Smooth muscle cell (in vitro differentiated cells): ENCODE data around the gene TTN. TPM values are rescaled to one million over a fixed set of nuclear protein-coding genes. Genes with fewer than 3 reads are reported as not detected.

ENCODE experiments used
- DNase-seq: peaks from one replicate; lab custom pipeline; 2025; ENCODE audit not compliant: unreplicated experiment; lab: John Stamatoyannopoulos, UW
- H2AFZ ChIP-seq: fragments of 200-600 bp; sonication (generic); 2 replicates; pipeline ENCODE4 v1.6.0; 2016; ENCODE audit warnings: antibody characterized with exemption, low read depth, mild to moderate bottlenecking
- H3F3A ChIP-seq: fragments of 200-600 bp; sonication (generic); 2 replicates; pipeline ENCODE4 v1.6.0; 2017; ENCODE audit warnings: antibody characterized with exemption, low read depth
- H3K27ac ChIP-seq: fragments of 200-600 bp; sonication (generic); 2 replicates; pipeline ENCODE4 v1.5.1; 2016; ENCODE audit warnings: low read depth, mild to moderate bottlenecking
- H3K27me3 ChIP-seq: fragments of 200-600 bp; sonication (generic); 2 replicates; pipeline ENCODE4 v1.6.1; 2016; ENCODE audit warnings: low read depth, mild to moderate bottlenecking
- H3K36me3 ChIP-seq: fragments of 200-600 bp; sonication (generic); 2 replicates; pipeline ENCODE4 v1.5.1; 2016; ENCODE audit warnings: low read depth
- H3K4me1 ChIP-seq: fragments of 200-600 bp; sonication (generic); 2 replicates; pipeline ENCODE4 v1.5.1; 2016; ENCODE audit warnings: low read depth
- H3K4me2 ChIP-seq: fragments of 200-600 bp; sonication (generic); 2 replicates; pipeline ENCODE4 v1.6.0; 2016; ENCODE audit warnings: mild to moderate bottlenecking
- H3K4me3 ChIP-seq: fragments of 200-600 bp; sonication (generic); 2 replicates; pipeline ENCODE4 v1.5.1; 2016; ENCODE audit warnings: mild to moderate bottlenecking
- H3K79me2 ChIP-seq: fragments of 200-600 bp; sonication (generic); 2 replicates; pipeline ENCODE4 v1.6.0; 2016; ENCODE audit warnings: low read depth, mild to moderate bottlenecking
- H3K9ac ChIP-seq: fragments of 200-600 bp; sonication (generic); 2 replicates; pipeline ENCODE4 v1.6.0; 2016; ENCODE audit warnings: low read depth
- H3K9me3 ChIP-seq: fragments of 200-600 bp; sonication (generic); replicated peaks from 2 replicates; pipeline ENCODE4 v1.5.1; 2016; ENCODE audit warnings: low read depth
- H4K20me1 ChIP-seq: fragments of 200-600 bp; sonication (generic); 2 replicates; pipeline ENCODE4 v1.6.0; 2016; ENCODE audit warnings: low read depth
- WGBS: methylation state at CpG from one replicate; pipeline ENCODE4 v1.1.7; 2016; ENCODE audit warnings: low lambda C conversion rate; 5-methylcytosine and 5-hydroxymethylcytosine counted together
- polyA plus RNA-seq: library from polyadenylated mRNA; unstranded; fragments of >200 nt; fragmentation: Nextera tagmentation; extraction: Ambion mirVana; gene quantifications from 2 replicates; pipeline ENCODE4 v1.2.1, GENCODE V29; 2016
- total RNA-seq: library from RNA; depleted of rRNA; stranded (reverse); fragments of >200 nt; gene quantifications from 2 replicates; pipeline ENCODE4 v1.2.3, GENCODE V29; 2014
- TF ChIP-seq, protein P1 (sequence below): fragments of 200-600 bp; sonication (generic); IDR thresholded peaks from 2 replicates; pipeline ENCODE4 v1.5.1; 2017; ENCODE audit warnings: borderline replicate concordance, mild to moderate bottlenecking, antibody characterized with exemption; ENCODE audit not compliant: insufficient read depth, poor library complexity, severe bottlenecking

Gene TTN
- total and polyA plus RNA-seq, 2 experiments from 2014 or later = 0.25 TPM; not detected in 1

GRCh38 chr2:178723786-178724346 lies 83.4 kb downstream of the TTN start:
- Histone ChIP-seq H3K36me3 (no peaks in the 10 kb centered on the region), H3K9ac (no peak overlapping the region), H3K27me3 (no peaks in the 10 kb centered on the region), H3K4me2 (no peak overlapping the region), H2AFZ (no peak overlapping the region), H3F3A (no peaks in the 10 kb centered on the region), H3K79me2 (no peaks in the 10 kb centered on the region), H3K4me3 (no peak overlapping the region), H3K27ac (no peak overlapping the region), H3K9me3 (no peaks in the 10 kb centered on the region), H4K20me1 (no peaks in the 10 kb centered on the region), H3K4me1 (no peaks in the 10 kb centered on the region)
- WGBS = 60% methylated on average over 5 of the region's 5 CpGs
- no peak for DNase-seq
- TF ChIP-seq, protein P1, sequence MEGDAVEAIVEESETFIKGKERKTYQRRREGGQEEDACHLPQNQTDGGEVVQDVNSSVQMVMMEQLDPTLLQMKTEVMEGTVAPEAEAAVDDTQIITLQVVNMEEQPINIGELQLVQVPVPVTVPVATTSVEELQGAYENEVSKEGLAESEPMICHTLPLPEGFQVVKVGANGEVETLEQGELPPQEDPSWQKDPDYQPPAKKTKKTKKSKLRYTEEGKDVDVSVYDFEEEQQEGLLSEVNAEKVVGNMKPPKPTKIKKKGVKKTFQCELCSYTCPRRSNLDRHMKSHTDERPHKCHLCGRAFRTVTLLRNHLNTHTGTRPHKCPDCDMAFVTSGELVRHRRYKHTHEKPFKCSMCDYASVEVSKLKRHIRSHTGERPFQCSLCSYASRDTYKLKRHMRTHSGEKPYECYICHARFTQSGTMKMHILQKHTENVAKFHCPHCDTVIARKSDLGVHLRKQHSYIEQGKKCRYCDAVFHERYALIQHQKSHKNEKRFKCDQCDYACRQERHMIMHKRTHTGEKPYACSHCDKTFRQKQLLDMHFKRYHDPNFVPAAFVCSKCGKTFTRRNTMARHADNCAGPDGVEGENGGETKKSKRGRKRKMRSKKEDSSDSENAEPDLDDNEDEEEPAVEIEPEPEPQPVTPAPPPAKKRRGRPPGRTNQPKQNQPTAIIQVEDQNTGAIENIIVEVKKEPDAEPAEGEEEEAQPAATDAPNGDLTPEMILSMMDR = no peak

DNA sequence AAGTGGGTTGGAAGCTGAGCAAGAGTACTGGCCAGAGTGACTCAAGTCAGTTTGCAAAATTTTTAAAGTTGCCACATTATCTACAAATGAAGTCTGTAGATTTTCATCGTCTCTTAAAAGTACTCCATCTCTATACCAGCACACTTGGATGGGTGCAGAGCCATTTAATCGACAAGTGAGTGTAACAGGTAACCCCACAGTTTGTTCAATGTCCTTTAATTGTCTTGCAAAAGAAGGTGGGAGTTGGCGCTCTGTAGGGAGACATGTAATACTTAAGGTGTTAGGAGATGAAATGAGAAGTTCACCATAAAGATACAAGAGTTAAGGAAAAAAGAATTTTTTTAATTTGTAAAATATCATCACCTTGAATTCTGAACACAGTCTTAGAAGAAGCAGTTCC lies 84.9 kb downstream of the TTN start:
- Histone ChIP-seq H3K79me2 (no peaks in the 10 kb centered on the region), H3F3A (no peaks in the 10 kb centered on the region), H3K4me2 (no peak overlapping the region), H3K9ac (no peak overlapping the region), H3K36me3 (no peaks in the 10 kb centered on the region), H4K20me1 (no peaks in the 10 kb centered on the region), H3K27me3 (no peaks in the 10 kb centered on the region), H3K4me3 (no peak overlapping the region), H2AFZ (no peak overlapping the region), H3K27ac (no peak overlapping the region), H3K4me1 (no peaks in the 10 kb centered on the region), H3K9me3 (no peaks in the 10 kb centered on the region)
- TF ChIP-seq, protein P1 = no peak
- 82% methylated on average over 3 of the region's 3 CpGs for WGBS
- no peak for DNase-seq

DNA sequence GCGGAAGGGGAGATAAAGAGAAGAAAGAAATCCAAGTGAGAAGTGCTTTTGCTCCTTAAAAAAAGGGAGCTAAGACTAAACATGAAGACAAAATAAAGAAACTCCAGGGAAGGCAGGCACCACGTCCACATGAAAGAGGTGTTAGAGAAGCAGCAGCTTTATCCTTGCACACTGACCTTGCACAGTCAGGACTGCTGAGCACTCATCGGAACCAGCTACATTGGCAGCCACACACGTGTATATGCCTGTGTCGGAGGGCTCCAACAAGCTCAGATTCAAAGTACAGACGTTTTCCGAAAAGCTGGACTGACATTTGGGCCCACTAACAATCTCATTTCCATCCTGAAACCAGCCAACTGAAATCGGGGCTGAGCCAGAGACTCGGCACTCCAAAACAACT lies 88.2 kb downstream of the TTN start:
- Histone ChIP-seq H2AFZ (no peak overlapping the region), H3K27me3 (no peaks in the 10 kb centered on the region), H3K36me3 (no peaks in the 10 kb centered on the region), H3K27ac (no peak overlapping the region), H3K9me3 (no peaks in the 10 kb centered on the region), H3F3A (no peaks in the 10 kb centered on the region), H3K4me2 (no peak overlapping the region), H4K20me1 (no peaks in the 10 kb centered on the region), H3K9ac (no peak overlapping the region), H3K4me3 (no peak overlapping the region), H3K79me2 (no peaks in the 10 kb centered on the region), H3K4me1 (no peaks in the 10 kb centered on the region)
- WGBS = 91% methylated on average over 9 of the region's 9 CpGs
- TF ChIP-seq, protein P1 = no peak
- DNase-seq = no peak

GRCh38 chr2:178718283-178718682 lies 88.9 kb downstream of the TTN start:
- Histone ChIP-seq H3K9ac (no peak overlapping the region), H2AFZ (no peak overlapping the region), H3F3A (no peaks in the 10 kb centered on the region), H3K27me3 (no peaks in the 10 kb centered on the region), H4K20me1 (no peaks in the 10 kb centered on the region), H3K27ac (no peak overlapping the region), H3K79me2 (no peaks in the 10 kb centered on the region), H3K4me3 (no peak overlapping the region), H3K9me3 (no peaks in the 10 kb centered on the region), H3K4me2 (no peak overlapping the region), H3K4me1 (no peaks in the 10 kb centered on the region), H3K36me3 (no peaks in the 10 kb centered on the region)
- WGBS = 82% methylated on average over 2 of the region's 2 CpGs
- DNase-seq = no peak
- TF ChIP-seq, protein P1 = no peak
